Endothelial cell (in vitro differentiated cells): ENCODE data around the gene CXCL17. TPM values are rescaled to one million over a fixed set of nuclear protein-coding genes. Genes with fewer than 3 reads are reported as not detected.

ENCODE experiments used
- DNase-seq: peaks from one replicate; pipeline ENCODE4 v3.0.0; 2021; ENCODE audit warnings: low spot score
- H3K27ac Mint-ChIP-seq: one replicate; pipeline ENCODE4 v1.8.0; 2021; ENCODE audit warnings: mixed read lengths, inconsistent platforms; ENCODE audit not compliant: unreplicated experiment
- H3K27me3 Mint-ChIP-seq: one replicate; pipeline ENCODE4 v1.8.0; 2021; ENCODE audit warnings: mild to moderate bottlenecking, moderate library complexity, mixed read lengths, inconsistent platforms; ENCODE audit not compliant: unreplicated experiment
- H3K36me3 Mint-ChIP-seq: one replicate; pipeline ENCODE4 v1.8.0; 2021; ENCODE audit warnings: mild to moderate bottlenecking, low read depth, mixed read lengths, inconsistent platforms; ENCODE audit not compliant: unreplicated experiment
- H3K4me1 Mint-ChIP-seq: one replicate; pipeline ENCODE4 v1.8.0; 2021; ENCODE audit warnings: mild to moderate bottlenecking, mixed read lengths, inconsistent platforms; ENCODE audit not compliant: unreplicated experiment
- H3K4me3 Mint-ChIP-seq: one replicate; pipeline ENCODE4 v1.8.0; 2021; ENCODE audit warnings: mild to moderate bottlenecking, mixed read lengths, inconsistent platforms; ENCODE audit not compliant: unreplicated experiment
- H3K9me3 Mint-ChIP-seq: one replicate; pipeline ENCODE4 v1.8.0; 2021; ENCODE audit warnings: mixed read lengths, inconsistent platforms; ENCODE audit not compliant: unreplicated experiment
- CTCF ChIP-seq: fragments of 200-600 bp; sonication (generic); IDR thresholded peaks from one replicate; pipeline ENCODE4 v1.5.0; 2021; ENCODE audit warnings: antibody characterized with exemption; ENCODE audit not compliant: unreplicated experiment
- total RNA-seq: library from RNA; stranded (reverse); fragmentation: NEBNext Ultra II Directional; extraction: Animal tissue kit (Norgen Biotek cat#: 25700); gene quantifications from one replicate; pipeline ENCODE4 v1.2.1, GENCODE V29; 2021; ENCODE audit not compliant: unreplicated experiment

The CXCL17 gene
- total RNA-seq, 1 donor from 2014 or later: not detected

GRCh38 chr19:42469311-42470235, 26.8 kb upstream of the CXCL17 start:
- Mint-ChIP-seq H3K27me3 (peaks cover 3% of the 10 kb centered on the region), H3K4me1 (peaks cover 16% of the 10 kb centered on the region), H3K36me3 (no peaks in the 10 kb centered on the region), H3K4me3 (no peak overlapping the region), H3K27ac (no peak overlapping the region), H3K9me3 (no peaks in the 10 kb centered on the region)
- no peak for TF ChIP-seq CTCF
- no peak for DNase-seq

- peaks cover 3% of the 10 kb centered on the region for H3K27me3 Mint-ChIP-seq
- H3K36me3 Mint-ChIP-seq: no peaks in the 10 kb centered on the region
- no peak overlapping the region for H3K4me3 Mint-ChIP-seq
- H3K9me3 Mint-ChIP-seq: no peaks in the 10 kb centered on the region
- no peak for DNase-seq
- TF ChIP-seq CTCF: no peak
- no peak overlapping the region for H3K27ac Mint-ChIP-seq
- peaks cover 16% of the 10 kb centered on the region for H3K4me1 Mint-ChIP-seq
These were observed 25.6 kb upstream of the CXCL17 start for GRCh38 chr19:42468273-42468796.

DNA sequence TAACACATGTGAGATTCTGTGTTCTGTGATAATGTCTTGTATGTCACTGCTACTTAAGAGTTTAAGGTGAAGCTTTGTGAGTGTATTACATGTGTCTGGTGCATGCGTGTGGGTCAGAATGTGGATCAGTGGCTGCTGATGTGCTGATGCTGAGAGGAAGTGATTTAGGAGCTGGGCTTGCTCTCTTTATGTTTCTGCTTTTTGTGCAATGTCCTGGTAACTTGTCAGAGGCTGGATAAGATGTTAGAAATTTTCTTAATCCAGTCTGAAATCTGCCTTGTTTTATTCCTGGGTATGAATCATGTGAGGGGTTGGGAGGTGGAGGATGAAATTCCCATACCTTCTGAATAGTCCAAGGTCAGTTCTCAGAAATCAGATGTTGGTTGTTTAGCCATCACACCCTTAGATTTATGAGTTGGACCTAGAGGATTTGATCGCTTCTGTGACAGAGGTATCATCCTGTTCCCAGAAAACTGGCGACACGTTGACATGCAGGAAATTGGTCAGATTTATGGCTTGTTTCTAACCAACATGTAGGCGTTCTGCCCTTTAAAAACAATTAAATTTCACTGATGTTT, 24.5 kb upstream of the CXCL17 start:
- H3K4me1 Mint-ChIP-seq: peaks cover 16% of the 10 kb centered on the region
- H3K27ac Mint-ChIP-seq: peak overlapping the region; percentile 12
- peaks cover 3% of the 10 kb centered on the region for H3K27me3 Mint-ChIP-seq
- no peak overlapping the region for H3K4me3 Mint-ChIP-seq
- TF ChIP-seq CTCF: no peak
- no peaks in the 10 kb centered on the region for H3K9me3 Mint-ChIP-seq
- no peak for DNase-seq
- no peaks in the 10 kb centered on the region for H3K36me3 Mint-ChIP-seq

DNA sequence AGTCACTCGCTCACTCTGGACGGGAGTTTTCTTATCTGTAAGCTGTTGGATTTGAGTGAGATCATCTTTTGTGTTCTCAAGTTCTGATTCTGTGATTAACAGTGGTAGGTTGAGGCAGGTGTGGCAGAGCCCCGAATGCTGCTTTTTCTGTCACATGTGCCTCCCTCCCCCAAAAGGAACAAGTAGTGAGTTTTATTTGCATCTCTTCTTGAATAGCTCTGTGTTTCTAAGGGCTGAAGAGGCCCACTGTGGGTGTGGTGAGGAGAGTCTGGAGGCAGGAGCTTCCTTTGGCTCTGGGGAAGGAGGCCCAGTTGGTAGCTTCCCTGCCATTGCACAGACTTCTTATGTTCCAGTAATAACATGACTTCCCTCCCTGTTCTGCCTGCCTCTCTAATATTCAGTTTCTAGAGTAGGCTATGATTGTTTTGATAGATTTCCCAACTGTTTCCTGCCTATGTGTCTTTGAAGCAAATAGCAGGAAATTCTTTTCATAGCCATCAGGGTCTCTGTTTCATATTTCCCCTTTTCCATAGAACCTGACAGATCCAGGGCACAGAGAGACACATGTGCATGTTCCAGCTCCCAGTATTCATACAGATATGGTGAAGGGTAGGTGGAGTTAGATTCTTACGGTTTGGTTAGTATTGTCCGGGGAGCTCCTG, 23.9 kb upstream of the CXCL17 start:
- no peak for TF ChIP-seq CTCF
- peaks cover 16% of the 10 kb centered on the region for H3K4me1 Mint-ChIP-seq
- no peak for DNase-seq
- no peaks in the 10 kb centered on the region for H3K9me3 Mint-ChIP-seq
- no peaks in the 10 kb centered on the region for H3K36me3 Mint-ChIP-seq
- H3K27ac Mint-ChIP-seq: peak overlapping the region; percentile 12
- peaks cover 3% of the 10 kb centered on the region for H3K27me3 Mint-ChIP-seq
- no peak overlapping the region for H3K4me3 Mint-ChIP-seq
